Astrocyte (in vitro differentiated cells and primary cell): ENCODE results near the gene SEMA3B.

ENCODE experiments used
- CTCF ChIP-seq: IDR thresholded peaks from 2 replicates; pipeline ENCODE4 v1.5.1; 2011; ENCODE audit warnings: low read depth, mild to moderate bottlenecking, inconsistent platforms, low read length, moderate library complexity; ENCODE audit not compliant: insufficient read depth
- EZH2 ChIP-seq: IDR thresholded peaks from 2 replicates; pipeline ENCODE4 v1.6.1; 2012; ENCODE audit warnings: mild to moderate bottlenecking, low read length, inconsistent platforms; ENCODE audit not compliant: insufficient read depth

GRCh38 chr3:50320853-50321335 is 51.9 kb downstream of the SEMA3B start:
- TF ChIP-seq CTCF (no peak), EZH2 (no peak)
